ENCODE results near the gene PITRM1.

PITRM1 gene

GRCh38 chr10:3196482-3196881 lies 23.9 kb upstream of the PITRM1 start:
- Histone ChIP-seq H3K4me3 (ENCODE audit: insufficient read depth, low read length, poor library complexity, severe bottlenecking) (no peak overlapping the region), H3K9me3 (ENCODE audit: insufficient read depth, low read length) (no peaks in the 10 kb centered on the region), H3K9me2 (replicated peaks; ENCODE audit: insufficient read depth, low read length) (no peaks in the 10 kb centered on the region), H3K27ac (ENCODE audit: low read depth, low read length) (no peak overlapping the region), H2AFZ (ENCODE audit: low read depth, low read length, severe bottlenecking) (no peak overlapping the region), H3K36me3 (ENCODE audit: low read length) (no peaks in the 10 kb centered on the region), H3F3A (ENCODE audit: insufficient read depth) (no peaks in the 10 kb centered on the region), H3K79me2 (ENCODE audit: insufficient read depth, low read length) (no peaks in the 10 kb centered on the region), H3K9ac (ENCODE audit: low read length) (no peak overlapping the region), H3K4me2 (ENCODE audit: low read depth, low read length, poor library complexity, severe bottlenecking) (no peak overlapping the region), H4K20me1 (ENCODE audit: low read depth, low read length) (no peaks in the 10 kb centered on the region), H3K27me3 (ENCODE audit: low read length) (no peaks in the 10 kb centered on the region)
- TF ChIP-seq CTCF (IDR thresholded peaks at IDR 0.05; ENCODE audit: insufficient read depth, low read length, poor library complexity, severe bottlenecking) (no peak), EZH2phosphoT487 (conservative IDR thresholded peaks at IDR 0.05; ENCODE audit: low read length) (no peak)

GRCh38 chr10:3195726-3196125 lies 23.1 kb upstream of the PITRM1 start:
- Histone ChIP-seq H3K27me3 (ENCODE audit: low read length) (no peaks in the 10 kb centered on the region), H2AFZ (ENCODE audit: low read depth, low read length, severe bottlenecking) (no peak overlapping the region), H3K36me3 (ENCODE audit: low read length) (no peaks in the 10 kb centered on the region), H3K9me2 (replicated peaks; ENCODE audit: insufficient read depth, low read length) (no peaks in the 10 kb centered on the region), H3K4me2 (ENCODE audit: low read depth, low read length, poor library complexity, severe bottlenecking) (no peak overlapping the region), H3F3A (ENCODE audit: insufficient read depth) (no peaks in the 10 kb centered on the region), H3K4me3 (ENCODE audit: insufficient read depth, low read length, poor library complexity, severe bottlenecking) (no peak overlapping the region), H3K9ac (ENCODE audit: low read length) (no peak overlapping the region), H3K27ac (ENCODE audit: low read depth, low read length) (no peak overlapping the region), H3K79me2 (ENCODE audit: insufficient read depth, low read length) (no peaks in the 10 kb centered on the region), H3K9me3 (ENCODE audit: insufficient read depth, low read length) (no peaks in the 10 kb centered on the region), H4K20me1 (ENCODE audit: low read depth, low read length) (no peaks in the 10 kb centered on the region)
- no peak for TF ChIP-seq CTCF (IDR thresholded peaks at IDR 0.05; ENCODE audit: insufficient read depth, low read length, poor library complexity, severe bottlenecking)
- no peak for TF ChIP-seq EZH2phosphoT487 (conservative IDR thresholded peaks at IDR 0.05; ENCODE audit: low read length)

GRCh38 chr10:3195286-3195685 lies 22.7 kb upstream of the PITRM1 start:
- H3K27ac ChIP-seq (ENCODE audit: low read depth, low read length), result no peak overlapping the region

More at GRCh38 chr10:3195286-3195685, 22.7 kb upstream of the PITRM1 start:
- Histone ChIP-seq H3K4me2 (ENCODE audit: low read depth, low read length, poor library complexity, severe bottlenecking) (no peak overlapping the region), H3K9me3 (ENCODE audit: insufficient read depth, low read length) (no peaks in the 10 kb centered on the region), H2AFZ (ENCODE audit: low read depth, low read length, severe bottlenecking) (no peak overlapping the region), H3K4me3 (ENCODE audit: insufficient read depth, low read length, poor library complexity, severe bottlenecking) (no peak overlapping the region), H3K36me3 (ENCODE audit: low read length) (no peaks in the 10 kb centered on the region), H4K20me1 (ENCODE audit: low read depth, low read length) (no peaks in the 10 kb centered on the region), H3F3A (ENCODE audit: insufficient read depth) (no peaks in the 10 kb centered on the region), H3K9me2 (replicated peaks; ENCODE audit: insufficient read depth, low read length) (no peaks in the 10 kb centered on the region), H3K27me3 (ENCODE audit: low read length) (no peaks in the 10 kb centered on the region), H3K9ac (ENCODE audit: low read length) (no peak overlapping the region), H3K79me2 (ENCODE audit: insufficient read depth, low read length) (no peaks in the 10 kb centered on the region)
- TF ChIP-seq EZH2phosphoT487 (conservative IDR thresholded peaks at IDR 0.05; ENCODE audit: low read length) (no peak), CTCF (IDR thresholded peaks at IDR 0.05; ENCODE audit: insufficient read depth, low read length, poor library complexity, severe bottlenecking) (no peak)

All from SU-DHL-6 (cell line).